Measurements from ENCODE around the gene OR14I1. TPM values are rescaled to one million over a fixed set of nuclear protein-coding genes. Genes with fewer than 3 reads are reported as not detected.

OR14I1 gene
- total RNA-seq, 1 donor from 2014 or later = not detected

- Histone ChIP-seq H3K36me3 (no peaks in the 10 kb centered on the region), H3K27me3 (no peaks in the 10 kb centered on the region), H3K9me3 (no peaks in the 10 kb centered on the region), H3K27ac (no peak overlapping the region), H3K4me1 (no peaks in the 10 kb centered on the region), H3K4me3 (no peak overlapping the region)
- intact Hi-C loops (cut with DNase I) = no loop called here
- TF ChIP-seq POLR2AphosphoS5 (IDR thresholded peaks at IDR 0.05; ENCODE audit: insufficient read depth in 1 of 2, low read depth in 1 of 2) (no peak), POLR2A (IDR thresholded peaks at IDR 0.05) (no peak)
- TF ChIP-seq, protein P1, sequence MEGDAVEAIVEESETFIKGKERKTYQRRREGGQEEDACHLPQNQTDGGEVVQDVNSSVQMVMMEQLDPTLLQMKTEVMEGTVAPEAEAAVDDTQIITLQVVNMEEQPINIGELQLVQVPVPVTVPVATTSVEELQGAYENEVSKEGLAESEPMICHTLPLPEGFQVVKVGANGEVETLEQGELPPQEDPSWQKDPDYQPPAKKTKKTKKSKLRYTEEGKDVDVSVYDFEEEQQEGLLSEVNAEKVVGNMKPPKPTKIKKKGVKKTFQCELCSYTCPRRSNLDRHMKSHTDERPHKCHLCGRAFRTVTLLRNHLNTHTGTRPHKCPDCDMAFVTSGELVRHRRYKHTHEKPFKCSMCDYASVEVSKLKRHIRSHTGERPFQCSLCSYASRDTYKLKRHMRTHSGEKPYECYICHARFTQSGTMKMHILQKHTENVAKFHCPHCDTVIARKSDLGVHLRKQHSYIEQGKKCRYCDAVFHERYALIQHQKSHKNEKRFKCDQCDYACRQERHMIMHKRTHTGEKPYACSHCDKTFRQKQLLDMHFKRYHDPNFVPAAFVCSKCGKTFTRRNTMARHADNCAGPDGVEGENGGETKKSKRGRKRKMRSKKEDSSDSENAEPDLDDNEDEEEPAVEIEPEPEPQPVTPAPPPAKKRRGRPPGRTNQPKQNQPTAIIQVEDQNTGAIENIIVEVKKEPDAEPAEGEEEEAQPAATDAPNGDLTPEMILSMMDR (IDR thresholded peaks at IDR 0.05) = no peak
- no peak for DNase-seq (ENCODE audit: extremely low spot score in 2 of 2)
These were observed 28.2 kb upstream of the OR14I1 start for GRCh38 chr1:248730507-248731335.

GRCh38 chr1:248714248-248714647 lies 11.7 kb upstream of the OR14I1 start:
- TF ChIP-seq POLR2A (IDR thresholded peaks at IDR 0.05) (no peak), POLR2AphosphoS5 (IDR thresholded peaks at IDR 0.05; ENCODE audit: insufficient read depth in 1 of 2, low read depth in 1 of 2) (no peak)
- TF ChIP-seq, protein P1 (IDR thresholded peaks at IDR 0.05) = no peak
- DNase-seq (ENCODE audit: extremely low spot score in 2 of 2) = no peak
- no peaks in the 10 kb centered on the region for H3K36me3 ChIP-seq
- no peaks in the 10 kb centered on the region for H3K27me3 ChIP-seq
- intact Hi-C loops (cut with DNase I) = no loop called here
- no peaks in the 10 kb centered on the region for H3K9me3 ChIP-seq
- H3K27ac ChIP-seq = no peak overlapping the region
- no peaks in the 10 kb centered on the region for H3K4me1 ChIP-seq
- H3K4me3 ChIP-seq = no peak overlapping the region

DNA sequence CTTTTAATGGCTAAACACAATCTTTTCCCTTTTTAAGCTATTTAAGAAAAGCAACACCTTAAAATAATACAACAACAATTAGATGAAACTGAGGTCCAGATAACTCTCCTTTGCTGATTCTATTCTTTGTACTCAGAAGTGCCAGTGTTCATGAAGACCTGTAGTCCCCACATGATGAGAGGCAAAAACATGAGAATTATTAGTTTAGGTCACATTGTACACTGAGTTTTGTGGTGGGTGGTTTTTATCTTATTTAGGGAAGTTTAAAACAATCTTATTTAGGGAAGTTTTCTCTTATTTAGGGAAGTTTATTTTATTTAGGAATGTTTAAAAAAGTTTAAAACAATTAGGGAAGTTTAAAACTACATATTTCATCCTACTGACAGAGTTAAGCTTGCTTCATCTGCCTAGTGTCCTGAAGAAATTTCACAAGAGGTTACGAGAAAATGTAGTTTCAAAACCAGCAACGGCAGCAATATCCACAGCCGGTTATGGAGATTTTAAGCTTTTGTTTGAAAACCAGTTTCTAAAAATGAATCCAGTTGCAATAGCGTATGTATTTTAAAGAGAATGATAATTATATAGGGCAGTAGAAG lies 7.8 kb upstream of the OR14I1 start:
- no peak overlapping the region for H3K4me3 ChIP-seq
- intact Hi-C loops (cut with DNase I) = no loop called here
- H3K4me1 ChIP-seq = no peaks in the 10 kb centered on the region
- H3K36me3 ChIP-seq = no peaks in the 10 kb centered on the region
- no peak overlapping the region for H3K27ac ChIP-seq
- DNase-seq (ENCODE audit: extremely low spot score in 2 of 2) = no peak
- TF ChIP-seq POLR2AphosphoS5 (IDR thresholded peaks at IDR 0.05; ENCODE audit: insufficient read depth in 1 of 2, low read depth in 1 of 2) (no peak), POLR2A (IDR thresholded peaks at IDR 0.05) (no peak)
- TF ChIP-seq, protein P1 (IDR thresholded peaks at IDR 0.05) = no peak
- H3K27me3 ChIP-seq = no peaks in the 10 kb centered on the region
- H3K9me3 ChIP-seq = no peaks in the 10 kb centered on the region

- Histone ChIP-seq H3K27ac (no peak overlapping the region), H3K4me1 (no peaks in the 10 kb centered on the region), H3K4me3 (no peak overlapping the region), H3K27me3 (no peaks in the 10 kb centered on the region), H3K36me3 (no peaks in the 10 kb centered on the region), H3K9me3 (no peaks in the 10 kb centered on the region)
- DNase-seq (ENCODE audit: extremely low spot score in 2 of 2) = no peak
- intact Hi-C loops (cut with DNase I) = no loop called here
- no peak for TF ChIP-seq POLR2A (IDR thresholded peaks at IDR 0.05)
- no peak for TF ChIP-seq POLR2AphosphoS5 (IDR thresholded peaks at IDR 0.05; ENCODE audit: insufficient read depth in 1 of 2, low read depth in 1 of 2)
- TF ChIP-seq, protein P1 (IDR thresholded peaks at IDR 0.05) = no peak
These were observed 2.0 kb upstream of the OR14I1 start for GRCh38 chr1:248704606-248705005.

GRCh38 chr1:248703674-248704073 lies 1.1 kb upstream of the OR14I1 start:
- no peak for DNase-seq (ENCODE audit: extremely low spot score in 2 of 2)
- Histone ChIP-seq H3K27ac (no peak overlapping the region), H3K9me3 (no peaks in the 10 kb centered on the region), H3K27me3 (no peaks in the 10 kb centered on the region), H3K4me1 (no peaks in the 10 kb centered on the region), H3K4me3 (no peak overlapping the region), H3K36me3 (no peaks in the 10 kb centered on the region)
- intact Hi-C loops (cut with DNase I) = no loop called here
- no peak for TF ChIP-seq POLR2A (IDR thresholded peaks at IDR 0.05)
- TF ChIP-seq, protein P1 (IDR thresholded peaks at IDR 0.05) = no peak
- TF ChIP-seq POLR2AphosphoS5 (IDR thresholded peaks at IDR 0.05; ENCODE audit: insufficient read depth in 1 of 2, low read depth in 1 of 2) = no peak
